Measurements from ENCODE around the gene ZNF335.
"Not testable (repeated sequence)": the region's sequence is repeated elsewhere in the genome, so short reads cannot be mapped to it uniquely, and the experiment has no call there.

Gene ZNF335

DNA sequence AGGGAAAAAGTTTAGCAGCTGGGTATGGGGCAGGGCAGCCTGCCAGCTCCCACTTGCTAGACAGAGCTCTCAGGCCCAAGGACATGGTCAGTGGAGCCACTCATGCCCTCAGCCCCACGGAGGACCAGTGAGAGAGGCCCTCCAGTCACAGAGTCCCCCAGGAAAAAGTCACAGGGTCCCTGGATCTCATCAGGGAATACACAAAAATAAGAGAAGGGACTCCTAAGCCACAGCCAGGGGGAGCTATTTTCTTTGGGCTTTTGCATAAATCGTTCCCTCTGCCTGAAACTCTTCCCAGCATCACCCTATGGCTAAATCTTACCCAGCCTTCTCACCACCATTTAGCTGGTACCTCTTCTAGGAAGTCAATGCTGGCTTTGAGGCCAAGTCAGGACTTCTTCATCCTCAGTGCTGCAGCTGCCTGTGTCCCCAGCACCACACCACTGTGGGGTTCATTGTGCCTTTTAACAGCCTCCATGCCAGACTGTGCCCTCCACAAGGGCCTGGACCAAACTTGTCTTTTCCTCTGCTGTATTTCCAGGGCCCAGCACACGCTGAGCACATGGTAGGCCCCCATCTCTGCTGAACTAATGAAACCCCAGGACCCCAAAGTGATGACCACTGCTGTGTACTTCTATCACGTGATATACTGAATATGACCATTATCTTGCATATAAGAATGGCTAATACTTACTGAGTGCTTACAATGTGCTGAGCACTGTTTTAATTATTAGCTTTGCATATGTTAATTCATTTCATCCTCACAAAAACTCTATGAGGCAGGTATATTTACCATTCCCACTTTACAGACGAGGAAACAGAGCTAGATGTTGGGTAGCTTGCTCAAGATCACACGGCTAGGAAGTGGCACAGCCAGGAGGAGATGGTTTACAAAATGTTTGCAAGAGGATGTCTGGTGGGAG is 2.0 kb downstream of the ZNF335 start:
- peak; percentile 67 for DNase-seq

DNA sequence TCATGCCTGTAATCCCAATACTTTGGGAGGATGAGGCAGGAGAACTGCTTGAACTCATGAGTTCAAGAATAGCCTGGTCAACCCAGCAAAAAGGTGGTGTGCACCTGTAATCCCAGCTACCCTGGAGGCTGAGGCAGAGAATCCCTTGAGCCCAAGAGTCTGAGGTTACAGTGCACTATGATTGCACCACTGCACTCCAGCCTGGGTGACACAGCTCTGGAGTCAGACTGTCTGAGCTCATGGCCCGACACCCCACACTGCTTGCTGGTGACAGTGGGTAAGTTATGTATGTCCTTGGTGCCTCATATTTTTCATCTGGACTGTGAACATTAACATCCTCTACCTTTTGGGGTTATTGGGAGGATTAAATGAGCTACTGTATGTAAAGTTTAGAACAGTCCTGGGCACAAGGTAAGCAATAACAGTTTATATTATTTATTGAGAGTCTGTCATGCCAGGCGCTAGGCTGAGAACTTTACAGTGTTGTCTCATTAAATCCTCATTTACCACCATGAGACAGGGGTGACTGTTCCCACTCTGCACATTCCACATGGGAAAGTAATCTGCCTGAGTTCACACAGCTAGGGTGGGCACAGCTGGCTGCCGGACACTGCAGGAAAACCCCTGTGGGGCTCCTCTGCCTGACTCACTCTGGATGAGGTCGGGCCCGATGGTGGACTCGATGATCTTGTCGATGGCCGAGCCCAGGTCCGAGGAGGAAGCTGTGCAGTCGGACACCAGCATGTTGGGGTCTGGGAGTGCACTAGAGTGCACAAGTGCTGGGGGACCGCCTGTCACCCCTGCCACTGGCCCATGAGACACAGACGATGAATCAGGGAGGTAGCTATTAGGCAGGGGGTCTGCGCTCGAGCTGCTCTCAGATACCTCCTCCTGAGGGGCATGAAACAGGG is 2.9 kb downstream of the ZNF335 start:
- DNase-seq, result peak; percentile 51

DNA sequence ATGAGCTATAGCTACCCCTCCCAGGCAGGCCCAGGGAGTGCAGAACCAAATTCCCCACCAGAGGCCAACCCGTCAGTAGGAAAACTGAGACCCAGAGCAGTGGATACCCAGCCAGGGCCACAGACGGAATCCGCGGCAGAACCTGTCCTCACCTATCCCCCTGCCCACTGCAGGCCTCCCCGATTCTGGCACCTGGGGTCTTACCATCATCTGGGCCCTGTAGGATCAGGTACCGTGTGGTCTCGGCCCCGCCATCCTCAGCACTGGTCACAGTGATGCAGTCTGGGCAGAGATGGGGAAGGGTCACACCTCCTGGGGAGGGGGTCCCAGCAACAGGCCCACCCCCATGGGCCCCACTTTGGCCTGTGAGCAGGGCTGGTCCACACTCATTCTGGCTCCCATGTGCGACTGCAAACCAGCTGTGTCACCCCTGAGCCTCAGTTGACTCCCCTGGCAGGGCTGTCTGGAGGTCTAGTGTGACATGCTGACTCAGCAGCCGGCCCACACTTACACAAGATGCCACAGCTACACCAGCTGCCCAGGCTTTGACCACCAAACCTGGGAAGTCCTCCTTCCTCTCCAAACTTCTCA is 3.8 kb downstream of the ZNF335 start:
- no peak for DNase-seq

DNA sequence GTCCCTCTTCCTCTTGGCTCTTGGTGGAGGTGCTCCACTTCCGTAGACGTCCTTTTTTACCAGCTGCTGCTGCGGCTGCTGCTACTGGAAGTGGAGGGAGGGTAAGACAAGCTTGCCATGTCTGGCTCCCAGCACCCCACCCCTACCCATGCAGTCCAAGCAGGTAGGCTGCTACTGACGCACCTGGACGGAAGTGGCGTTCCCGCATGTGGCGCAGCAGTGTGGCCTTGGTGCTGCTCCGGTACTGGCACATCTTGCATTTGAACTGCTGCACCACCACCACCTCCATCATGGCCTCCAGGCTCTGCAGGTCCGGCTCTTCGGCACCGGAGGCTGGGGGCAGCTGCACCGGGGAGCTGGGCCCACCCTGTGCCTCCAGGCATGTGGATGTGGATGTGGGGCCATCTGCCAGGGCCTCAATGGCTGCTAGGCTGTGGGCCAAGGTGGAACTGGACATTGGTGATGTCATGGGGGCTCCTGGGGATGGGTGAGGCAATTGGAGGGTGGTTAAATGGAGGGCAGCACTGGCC is 4.4 kb downstream of the ZNF335 start:
- no peak for DNase-seq

DNA sequence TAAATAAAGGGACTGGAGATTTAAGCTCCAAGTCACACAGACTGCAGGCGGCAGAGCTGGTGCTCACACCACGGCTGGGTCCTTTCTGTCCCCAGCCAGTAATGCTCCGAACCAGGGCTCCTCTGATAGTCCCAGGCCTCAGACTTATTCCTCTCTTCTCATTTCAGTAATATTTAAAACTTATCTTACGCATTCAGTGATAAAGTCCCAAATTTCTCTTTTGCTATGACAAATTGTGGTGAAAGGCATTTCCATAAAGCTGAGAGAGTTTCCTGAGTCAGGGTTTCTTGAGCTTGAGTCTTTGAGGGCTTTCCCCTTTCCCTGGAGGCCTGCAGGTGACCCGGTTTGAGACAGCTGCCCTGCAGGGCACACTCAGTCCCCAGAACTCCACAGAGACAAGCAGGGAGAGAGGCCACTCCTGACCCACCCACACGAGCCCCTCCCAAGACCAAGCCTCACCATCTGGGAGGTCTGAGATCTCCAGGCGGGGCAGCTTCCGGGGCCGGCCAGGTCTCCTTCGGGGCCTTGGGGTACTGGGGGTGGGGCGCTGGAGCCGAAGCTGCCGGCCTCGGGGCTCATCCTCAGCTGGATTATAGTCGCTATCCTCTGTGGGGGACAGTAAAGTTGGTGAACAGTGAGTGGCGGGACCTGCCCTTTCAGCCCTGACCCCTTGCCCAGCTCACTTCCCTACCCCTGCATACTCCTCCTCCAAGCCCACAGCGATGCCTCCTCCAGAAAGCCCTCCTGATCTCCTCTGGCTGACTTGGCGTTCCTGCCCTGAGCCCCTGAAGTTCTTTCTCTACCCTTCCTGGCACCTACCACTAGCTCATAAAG is 6.6 kb downstream of the ZNF335 start:
- DNase-seq, result no peak

DNA sequence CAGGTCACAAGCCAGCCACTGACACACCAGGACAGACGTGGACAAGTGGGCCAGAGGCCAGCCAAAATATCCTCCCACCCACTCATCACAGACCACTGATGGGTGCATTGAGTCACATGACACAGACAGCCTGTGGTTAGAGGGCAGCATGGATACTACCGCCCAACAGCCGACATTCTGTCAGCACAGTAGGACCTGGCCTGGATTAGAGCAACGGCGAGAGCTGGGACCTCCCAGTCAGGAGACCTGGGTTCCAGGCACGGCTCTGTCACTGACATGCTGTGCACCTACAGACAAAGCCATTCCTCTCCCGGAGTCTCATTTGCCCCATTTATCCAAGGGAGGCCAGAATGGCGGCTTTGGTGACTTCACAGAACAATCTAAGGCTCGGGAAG is 8.0 kb downstream of the ZNF335 start:
- DNase-seq, result no peak

DNA sequence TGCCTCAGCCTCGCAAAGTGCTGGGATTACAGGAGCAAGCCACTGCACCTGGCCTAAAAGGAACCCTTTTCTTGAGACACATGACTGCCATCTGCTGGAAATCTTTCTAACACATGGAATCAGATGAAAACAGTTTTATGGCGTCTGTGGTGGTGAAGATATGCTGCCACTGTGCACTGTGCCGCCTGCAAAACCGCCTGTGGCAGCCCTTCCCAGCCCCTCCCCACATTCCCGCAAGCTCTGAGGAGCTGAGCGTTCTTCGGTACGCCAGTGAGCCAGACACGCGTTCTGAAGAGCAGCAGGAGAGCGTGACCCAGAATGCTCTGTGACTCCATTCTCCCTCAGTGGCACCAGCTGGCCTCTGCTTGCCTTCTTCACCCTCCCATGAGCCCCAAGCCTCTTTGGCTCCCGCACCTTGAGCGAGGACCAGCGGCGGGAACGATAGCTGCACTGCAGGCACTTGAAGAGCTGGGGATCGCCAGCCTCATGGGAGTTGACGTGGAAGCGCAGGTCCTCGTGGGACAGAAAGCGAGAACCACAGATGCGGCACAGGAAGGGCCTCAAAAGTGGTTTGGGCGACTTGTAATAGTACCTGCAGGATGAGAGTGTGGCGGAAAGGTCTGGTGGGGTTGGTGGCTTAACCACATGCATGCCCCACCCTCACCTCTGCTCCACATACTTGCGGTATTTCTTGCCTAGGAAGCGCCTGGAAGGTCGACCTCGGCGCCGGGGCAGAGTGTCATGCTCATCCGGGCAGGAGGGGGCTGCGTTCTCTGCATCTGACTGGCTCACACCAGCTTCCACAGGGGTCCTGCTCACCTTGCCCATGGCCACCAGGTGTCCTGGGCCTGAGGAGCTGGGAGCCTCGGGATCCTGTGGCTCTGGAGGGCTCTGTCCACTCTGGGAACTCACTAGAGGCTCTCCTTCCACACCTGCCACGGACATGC is 8.7 kb downstream of the ZNF335 start:
- DNase-seq, result peak; percentile 38

DNA sequence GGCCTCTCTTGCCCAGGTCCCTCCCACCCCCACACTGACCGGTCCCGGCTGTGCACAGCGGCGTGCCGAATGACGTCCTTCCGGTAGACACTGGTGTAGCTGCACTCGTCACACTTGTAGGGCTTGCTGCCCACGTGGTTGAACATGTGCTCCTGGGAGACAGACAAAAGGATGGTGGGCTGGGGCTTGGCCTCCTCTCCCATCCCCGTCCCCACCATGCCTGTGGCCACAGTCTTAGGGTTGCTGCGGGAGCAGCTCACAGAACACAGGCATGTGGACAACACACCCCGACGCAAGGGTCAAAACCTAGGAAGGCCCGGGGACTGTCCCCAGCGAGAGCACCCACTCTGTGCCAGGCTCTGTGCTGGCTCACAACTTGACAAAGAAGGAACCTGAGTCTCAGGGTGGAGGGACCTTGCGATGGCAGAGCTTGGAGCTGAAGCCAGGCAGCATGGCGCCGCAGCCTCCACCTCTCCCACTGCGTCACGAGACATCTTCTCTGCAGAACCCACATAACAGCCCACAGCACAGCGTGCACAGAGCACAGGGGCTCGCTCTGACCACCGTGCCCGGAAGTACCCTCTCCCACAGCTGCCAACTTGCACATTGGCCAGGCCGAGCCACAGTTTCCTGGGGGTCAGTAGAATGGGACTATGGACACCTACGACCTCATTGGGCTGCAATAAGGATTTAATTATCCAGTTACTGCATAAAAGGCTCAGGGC is 9.8 kb downstream of the ZNF335 start:
- DNase-seq, result no peak

DNA sequence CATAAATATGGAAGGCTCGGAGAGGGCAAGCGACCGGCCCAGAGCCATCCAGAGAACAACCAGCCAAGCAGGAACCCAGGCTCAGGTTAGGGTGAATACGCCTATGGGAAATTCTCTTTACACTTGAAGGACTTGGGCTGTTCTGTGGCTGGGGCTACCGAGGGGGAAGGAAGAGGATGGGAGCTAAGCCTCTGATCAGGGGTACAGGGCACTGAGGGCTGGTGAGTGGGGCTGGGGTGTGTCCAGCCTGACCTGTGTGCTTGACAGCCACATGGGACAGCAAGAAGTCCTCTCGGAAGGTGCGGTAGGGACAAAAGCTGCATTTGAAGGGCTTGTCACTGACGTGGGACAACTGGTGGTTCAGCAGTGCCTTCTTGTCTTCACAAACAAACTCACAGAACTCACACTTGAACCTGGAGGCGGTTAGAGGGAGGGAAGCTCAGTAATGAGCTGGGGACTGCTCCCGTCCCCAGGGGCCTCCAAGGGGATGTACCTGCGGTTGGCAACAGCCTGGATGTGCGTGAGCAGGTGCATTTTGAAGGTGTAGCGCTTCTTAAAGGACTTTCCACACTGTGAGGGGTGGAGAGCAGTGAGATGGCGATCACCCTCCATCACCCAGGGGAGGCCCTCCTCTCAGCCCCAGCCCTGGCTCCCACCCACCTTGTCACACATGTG is 11.9 kb downstream of the ZNF335 start:
- no peak for DNase-seq

DNA sequence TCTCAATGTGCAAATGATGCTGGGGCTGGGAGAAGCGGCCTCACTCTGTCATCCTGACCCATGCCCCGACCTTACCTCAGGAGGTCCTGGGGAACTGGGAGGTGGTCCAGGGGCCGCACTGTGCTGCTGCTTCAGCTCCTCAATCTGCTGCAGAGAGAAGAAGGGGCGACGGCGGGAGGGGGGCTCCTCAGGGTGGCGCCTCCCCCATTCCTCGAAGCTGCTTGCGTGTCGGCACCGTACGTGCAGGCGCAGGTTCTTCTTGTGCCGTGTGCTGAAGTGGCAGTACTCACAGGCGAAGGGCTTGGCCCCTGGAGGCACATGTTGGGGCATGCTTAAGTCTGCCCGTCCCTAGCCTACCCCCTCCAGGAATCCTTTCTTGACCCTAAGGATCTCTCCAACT is 12.9 kb downstream of the ZNF335 start:
- no peak for DNase-seq

DNA sequence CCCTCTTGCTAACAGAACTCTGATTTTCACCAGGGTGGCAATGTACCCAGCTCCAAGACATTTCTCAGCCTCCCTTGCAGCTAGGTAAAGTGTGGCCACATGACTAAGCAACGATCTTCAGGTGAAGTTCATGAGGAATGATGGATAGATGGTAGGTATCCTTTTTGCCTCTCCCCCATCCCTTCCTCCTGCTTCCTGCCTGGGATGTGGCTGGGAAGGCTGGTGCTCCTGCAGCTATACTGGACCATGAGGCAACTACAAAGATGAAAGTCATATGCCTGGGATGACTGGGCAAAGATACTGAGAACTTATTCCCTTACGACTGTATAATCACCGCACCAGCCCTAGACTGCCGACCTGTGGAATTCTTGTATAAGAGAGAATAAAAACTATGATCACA is 13.4 kb downstream of the ZNF335 start:
- DNase-seq, result no peak

DNA sequence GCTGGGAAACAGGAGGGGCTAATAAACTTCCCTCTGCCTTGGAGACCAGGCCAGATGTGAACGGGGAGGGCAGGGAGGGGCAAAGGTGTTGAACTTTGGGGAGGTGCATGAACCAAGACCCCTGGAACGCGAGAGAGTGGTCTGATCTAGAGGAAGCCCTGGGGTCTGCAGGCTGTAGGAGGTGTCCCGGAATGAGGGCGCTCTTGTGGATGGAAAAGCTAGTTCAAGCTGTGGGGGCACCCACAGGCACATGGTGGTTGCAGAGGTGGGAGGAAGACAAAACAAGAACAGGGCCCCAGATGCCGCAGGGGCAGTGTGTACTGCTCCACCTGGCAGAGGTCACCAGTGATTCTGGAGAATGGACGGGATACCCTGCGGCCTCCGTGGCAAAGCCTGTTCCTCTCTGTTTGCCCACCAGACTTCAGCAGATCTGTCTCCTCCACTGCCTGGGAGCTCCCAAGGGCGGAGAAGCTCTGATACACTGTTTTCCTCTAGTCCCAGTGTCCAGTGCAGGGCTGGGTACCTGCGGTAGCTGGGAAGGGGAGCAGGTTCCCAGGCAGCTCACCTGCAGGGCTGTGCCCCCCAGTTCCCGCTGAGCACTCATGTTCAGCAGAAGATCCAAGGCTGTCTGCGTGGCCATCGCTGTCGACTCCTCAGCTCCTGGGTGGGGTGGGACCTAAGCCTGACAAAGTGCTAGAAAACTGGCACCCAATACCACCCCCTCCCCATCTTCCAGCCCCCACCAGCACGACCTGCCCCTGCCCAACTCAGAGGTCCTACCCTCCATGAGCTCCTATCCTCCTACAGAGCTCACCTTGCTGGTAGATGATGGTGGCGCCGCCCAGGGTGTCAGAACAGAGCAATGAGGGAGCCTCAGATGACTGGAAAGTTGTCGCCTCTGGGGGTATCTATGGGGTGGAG is 14.7 kb downstream of the ZNF335 start:
- no peak for DNase-seq

DNA sequence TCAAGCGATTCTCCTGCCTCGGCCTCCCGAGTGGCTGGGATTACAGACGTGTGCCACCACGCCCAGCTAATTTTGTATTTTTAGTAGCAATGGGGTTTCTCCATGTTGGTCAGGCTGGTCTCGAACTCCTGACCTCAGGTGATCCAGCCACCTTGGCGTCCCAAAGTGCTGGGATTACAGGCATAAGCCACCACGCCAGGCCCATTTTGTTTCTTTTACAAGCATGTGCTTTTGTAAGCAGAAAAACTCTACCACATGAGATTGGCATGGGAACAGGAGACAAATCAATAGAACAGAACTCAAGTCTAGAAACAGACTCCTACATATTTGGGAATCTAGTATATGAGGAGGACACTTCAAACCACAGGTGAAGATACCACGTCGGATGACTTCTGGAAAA is 15.7 kb downstream of the ZNF335 start:
- not testable (repeated sequence) for DNase-seq

DNA sequence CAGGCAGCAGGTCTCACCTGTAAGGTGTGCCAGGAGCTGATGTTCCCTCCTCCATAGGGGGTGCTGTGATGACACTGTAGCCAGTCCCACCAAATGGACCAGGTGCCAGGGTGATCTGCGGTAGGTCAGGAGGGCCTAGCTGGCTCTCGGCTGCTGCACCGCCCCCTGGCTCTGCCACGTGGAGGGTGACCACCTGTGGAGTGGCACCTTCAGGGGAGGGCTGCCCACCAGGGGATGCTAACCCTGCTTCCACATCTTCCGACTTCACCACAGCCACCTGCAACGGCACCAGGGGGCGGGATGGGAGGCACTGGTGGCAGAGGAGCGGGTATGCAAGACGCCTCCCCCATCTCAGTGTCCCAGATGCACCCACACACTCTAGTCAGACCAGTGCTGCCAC is 18.3 kb downstream of the ZNF335 start:
- no peak for DNase-seq

DNA sequence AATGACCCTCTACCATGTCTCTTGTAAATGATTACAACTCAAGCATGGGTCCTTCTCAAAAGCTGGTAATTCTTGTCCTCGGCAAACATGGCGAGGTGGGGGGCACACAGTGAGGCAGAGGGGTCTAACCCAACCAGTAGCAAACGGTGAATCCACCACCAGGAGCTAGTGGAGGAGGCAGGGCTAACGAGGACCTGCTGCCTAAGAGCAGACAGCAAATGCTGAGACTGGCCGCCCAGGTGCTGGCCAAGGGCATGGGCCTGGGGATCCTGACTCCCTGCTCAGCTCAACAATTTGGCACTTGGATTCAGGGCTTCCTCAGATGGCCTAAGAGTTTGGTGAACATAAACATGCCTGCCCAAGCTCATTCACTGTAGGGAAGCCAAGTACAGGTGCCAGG is 19.1 kb downstream of the ZNF335 start:
- no peak for DNase-seq

DNA sequence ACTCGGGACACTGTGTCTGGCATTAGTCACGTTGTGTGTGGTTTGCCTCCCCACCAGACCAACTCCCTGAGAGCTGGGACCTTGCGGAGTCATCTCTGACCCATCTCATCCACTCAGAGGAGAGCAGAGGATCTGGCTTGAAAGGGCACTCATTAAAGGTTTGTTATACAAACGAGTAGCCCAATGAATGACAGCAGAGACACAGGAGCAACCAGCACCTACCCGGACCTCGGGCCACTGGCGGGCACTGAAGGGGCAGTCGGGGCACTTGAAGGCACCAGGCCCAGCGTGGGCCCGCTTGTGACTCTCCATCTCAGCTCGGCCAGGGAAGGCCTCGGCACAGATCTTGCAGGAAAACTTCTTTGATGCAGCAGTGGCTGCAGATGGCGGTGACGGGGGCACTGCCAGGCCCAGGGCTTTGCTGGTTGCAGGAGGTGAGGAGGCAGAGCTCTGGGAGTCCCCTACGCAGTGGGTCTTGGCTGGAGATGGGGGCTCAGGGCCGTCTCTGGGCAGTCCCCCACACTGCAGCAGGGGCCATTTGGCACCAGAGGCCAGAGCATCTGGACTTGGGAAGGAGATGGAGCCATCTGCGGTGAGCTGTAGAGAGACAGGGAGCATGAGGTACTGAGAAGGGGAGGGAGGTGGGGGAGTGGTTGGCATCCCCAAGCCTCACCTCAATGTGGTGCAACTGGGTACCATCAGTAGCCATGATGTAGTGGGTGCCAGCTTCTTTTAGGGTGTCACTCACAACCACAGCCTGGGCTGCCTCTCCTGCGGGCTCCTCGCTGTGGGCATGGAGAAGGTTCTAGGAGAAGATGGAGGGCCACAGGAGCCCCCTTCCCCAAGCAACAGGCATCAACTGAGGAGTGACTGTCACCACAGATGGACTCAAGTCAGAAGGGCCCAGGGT is 19.8 kb downstream of the ZNF335 start:
- DNase-seq, result no peak

DNA sequence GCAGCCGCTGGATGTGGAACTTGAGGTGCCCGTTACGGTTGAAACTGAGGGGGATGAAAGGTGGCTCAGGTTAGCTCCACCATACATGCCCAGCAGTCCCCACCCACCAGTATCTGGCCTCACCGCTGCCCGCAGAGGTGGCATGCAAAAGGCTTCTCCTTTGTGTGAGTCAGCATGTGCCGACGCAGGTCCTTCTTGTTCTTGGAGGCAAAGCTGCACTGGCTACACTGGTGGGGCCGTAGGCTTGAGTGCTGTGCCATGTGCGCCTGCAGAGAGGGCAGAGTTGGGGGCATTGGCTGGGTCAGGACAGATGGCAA is 21.7 kb downstream of the ZNF335 start:
- no peak for DNase-seq
